Effector memory CD8-positive, alpha-beta T cell (primary cell): Measurements from ENCODE around the gene TTC28.

ENCODE experiments used
- ATAC-seq: fragments of 150-1000 bp; cut with Tn5 transposase; replicated peaks from 2 replicates; pipeline ENCODE4 v1.10.0; 2021; ENCODE audit warnings: mild to moderate bottlenecking, moderate library complexity
- DNase-seq, 3 experiments: peaks; one replicate each; pipeline ENCODE4 v3.0.0; 2021
- H3K27ac Mint-ChIP-seq, 2 donors: one replicate each; pipeline ENCODE4 v1.8.0; 2022; ENCODE audit warnings: mild to moderate bottlenecking in 2 of 2, mixed read lengths in 2 of 2, moderate library complexity in 2 of 2
- H3K27me3 Mint-ChIP-seq, 2 donors: one replicate each; pipeline ENCODE4 v1.8.0; 2022; ENCODE audit warnings: mixed read lengths in 2 of 2
- H3K36me3 Mint-ChIP-seq: one replicate; pipeline ENCODE4 v1.8.0; 2022; ENCODE audit warnings: mild to moderate bottlenecking, moderate library complexity, mixed read lengths; ENCODE audit not compliant: insufficient read depth
- H3K4me1 Mint-ChIP-seq, 2 donors: one replicate each; pipeline ENCODE4 v1.8.0; 2022; ENCODE audit warnings: low read depth in 2 of 2, mixed read lengths in 2 of 2
- H3K4me3 Mint-ChIP-seq, 2 donors: one replicate each; pipeline ENCODE4 v1.8.0; 2022; ENCODE audit warnings: mild to moderate bottlenecking in 2 of 2, mixed read lengths in 2 of 2, moderate library complexity in 2 of 2
- H3K9me3 Mint-ChIP-seq, 2 donors: one replicate each; pipeline ENCODE4 v1.8.0; 2022; ENCODE audit warnings: mixed read lengths in 2 of 2

Gene TTC28

DNA sequence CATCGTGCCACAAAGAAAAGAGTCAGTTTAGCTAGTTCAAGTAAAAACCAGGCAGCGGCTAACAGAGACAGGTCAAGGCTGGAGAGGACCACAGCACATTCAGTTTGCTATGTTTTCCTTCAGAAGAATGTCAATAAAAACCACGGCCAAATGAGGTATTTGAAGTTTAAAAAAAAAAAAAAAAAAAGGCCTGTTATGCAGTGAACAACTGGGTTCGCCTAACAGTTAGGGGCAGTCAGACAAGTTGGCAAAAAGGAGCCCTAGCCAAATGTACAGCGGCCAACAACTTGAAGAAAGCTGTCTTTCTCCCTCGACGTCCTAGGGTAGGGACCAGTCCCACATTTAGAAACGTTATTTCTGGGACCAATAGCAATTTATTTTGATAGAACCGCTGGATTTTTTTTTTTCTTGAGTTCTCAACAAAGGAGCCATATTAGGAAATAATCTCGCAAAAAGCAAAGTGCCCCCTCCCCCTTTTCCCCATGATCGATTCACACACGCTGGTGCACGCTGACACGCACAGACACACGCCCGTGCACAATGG is 237.8 kb downstream of the TTC28 start:
- Mint-ChIP-seq H3K36me3 (no peaks in the 10 kb centered on the region), H3K27me3 (peaks cover 56 to 66% of the 10 kb centered on the region in 2 donors), H3K27ac (no peak overlapping the region), H3K4me3 (peak overlapping the region; percentile 61 to 64), H3K4me1 (peaks cover 3 to 6% of the 10 kb centered on the region in 2 donors), H3K9me3 (no peaks in the 10 kb centered on the region)
- no peak for DNase-seq
- ATAC-seq, result no peak

DNA sequence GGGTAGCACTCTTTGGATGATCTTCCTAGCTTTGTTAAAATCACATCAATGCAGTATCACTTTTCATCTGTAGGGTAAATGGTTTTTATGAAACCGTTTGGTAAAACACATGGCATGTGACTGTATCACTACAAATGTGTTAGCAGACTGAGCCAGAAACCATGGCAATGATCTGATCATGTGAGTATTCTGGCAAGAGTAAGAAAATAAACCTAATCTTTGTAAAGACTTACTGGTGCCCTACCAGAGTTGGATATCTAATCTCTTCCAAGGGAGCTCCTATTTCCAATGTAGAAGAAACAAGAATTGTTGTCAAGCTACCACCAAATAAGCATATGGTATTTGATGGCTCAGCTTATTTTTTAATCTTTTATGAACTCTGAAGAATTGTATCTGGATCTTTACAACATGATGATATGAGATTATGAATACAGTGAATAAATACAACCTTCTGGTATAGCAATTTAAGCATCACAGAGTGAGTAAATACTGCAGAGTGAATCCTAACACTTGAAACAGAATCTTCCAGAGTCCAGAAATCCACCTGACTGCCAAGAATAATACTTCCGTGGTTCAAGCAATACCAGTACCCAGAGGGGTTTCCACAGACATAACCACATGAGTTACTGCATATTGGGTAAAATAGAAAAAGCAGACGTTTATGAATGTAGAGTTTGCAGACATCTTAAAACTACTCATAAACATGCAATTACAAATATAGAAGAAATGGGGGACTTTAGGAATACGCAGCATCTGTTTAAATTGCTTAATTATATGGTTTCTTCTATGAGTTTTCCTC is 238.8 kb downstream of the TTC28 start:
- Mint-ChIP-seq H3K4me3 (no peak overlapping the region), H3K9me3 (no peaks in the 10 kb centered on the region), H3K36me3 (no peaks in the 10 kb centered on the region), H3K27me3 (peaks cover 46 to 56% of the 10 kb centered on the region in 2 donors), H3K27ac (no peak overlapping the region), H3K4me1 (peaks cover 3 to 6% of the 10 kb centered on the region in 2 donors)
- ATAC-seq (no peak), DNase-seq (no peak)

DNA sequence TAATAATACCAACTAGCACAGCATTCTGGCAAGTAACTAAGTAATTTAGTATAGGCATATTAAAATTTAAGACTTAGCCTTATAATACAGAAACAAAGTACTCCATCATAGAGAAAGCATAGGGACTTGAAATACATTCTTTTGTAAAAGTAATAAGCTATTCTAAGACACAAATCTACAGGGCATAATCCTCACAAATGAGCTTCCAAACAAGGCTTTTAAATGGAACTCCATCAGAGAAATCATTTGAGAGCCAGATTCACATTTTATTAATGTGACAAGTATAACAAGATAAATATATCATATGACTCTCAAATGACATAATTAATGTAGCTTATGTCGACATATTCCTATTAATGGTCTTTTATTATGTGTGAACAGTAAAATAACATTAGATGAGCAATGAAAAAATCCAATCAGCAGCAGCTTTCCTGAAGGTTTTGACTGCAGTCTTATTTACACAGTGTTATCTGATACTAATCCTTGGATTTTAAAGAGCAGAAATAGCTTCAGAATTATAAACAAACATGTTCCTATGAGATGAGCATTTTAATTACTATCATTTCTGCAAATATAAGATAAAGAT is 241.4 kb downstream of the TTC28 start:
- ATAC-seq (no peak), DNase-seq (no peak)
- no peaks in the 10 kb centered on the region for H3K36me3 Mint-ChIP-seq
- peaks cover 3 to 6% of the 10 kb centered on the region in 2 donors for H3K4me1 Mint-ChIP-seq
- H3K4me3 Mint-ChIP-seq, result no peak overlapping the region
- no peaks in the 10 kb centered on the region for H3K9me3 Mint-ChIP-seq
- H3K27ac Mint-ChIP-seq, result no peak overlapping the region
- H3K27me3 Mint-ChIP-seq, result peaks cover 35 to 47% of the 10 kb centered on the region in 2 donors

DNA sequence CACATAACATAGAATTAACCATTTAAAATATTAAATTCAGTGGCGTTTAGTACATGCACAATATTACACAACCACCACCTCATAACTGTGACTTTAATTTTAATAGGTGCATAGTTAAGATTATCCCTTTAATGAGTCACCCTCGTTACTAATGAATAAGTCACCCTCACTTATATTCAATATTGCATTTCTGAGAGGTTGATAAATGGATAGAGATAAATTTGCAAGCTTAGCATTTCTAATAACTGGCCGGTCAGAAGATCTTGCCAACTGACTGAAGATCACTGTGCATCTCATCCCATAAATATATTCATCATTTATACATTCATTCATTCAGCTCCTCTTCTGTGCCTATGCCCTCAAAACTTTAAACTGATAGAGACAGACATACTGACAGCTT is 243.7 kb downstream of the TTC28 start:
- Mint-ChIP-seq H3K9me3 (no peaks in the 10 kb centered on the region), H3K4me3 (no peak overlapping the region), H3K27me3 (peaks cover 25 to 27% of the 10 kb centered on the region in 2 donors), H3K4me1 (no peaks in the 10 kb centered on the region), H3K36me3 (no peaks in the 10 kb centered on the region), H3K27ac (no peak overlapping the region)
- ATAC-seq, result no peak
- no peak for DNase-seq

DNA sequence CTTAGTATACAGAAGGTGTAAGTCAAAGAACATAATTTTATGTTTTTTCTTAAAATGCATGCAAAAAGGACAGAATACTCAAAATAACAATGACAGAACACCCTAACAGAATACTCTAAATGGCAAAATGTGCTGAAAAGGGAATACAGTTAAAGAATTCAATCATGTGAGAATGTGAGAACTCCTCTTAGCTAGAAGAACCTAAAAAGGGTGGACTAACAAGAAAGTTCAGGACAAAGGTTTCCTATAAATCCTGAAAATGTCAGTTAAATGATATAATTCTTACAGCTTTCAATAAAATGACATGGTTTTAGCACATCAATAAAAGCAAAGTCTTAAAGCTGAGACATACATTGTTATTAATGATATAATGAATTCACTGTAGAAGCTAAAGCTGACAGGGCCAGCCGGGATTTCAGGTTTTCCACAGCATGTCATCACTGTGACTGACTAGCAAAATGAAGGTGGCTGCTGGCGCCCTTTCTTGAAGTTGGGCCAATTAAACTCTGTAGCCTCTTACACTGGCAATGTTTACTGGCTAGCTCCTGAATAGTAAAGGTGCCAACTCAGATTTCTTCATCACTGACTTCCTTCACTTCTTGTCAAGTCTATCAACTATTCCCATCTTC is 244.4 kb downstream of the TTC28 start:
- Mint-ChIP-seq H3K36me3 (no peaks in the 10 kb centered on the region), H3K9me3 (no peaks in the 10 kb centered on the region), H3K27ac (no peak overlapping the region), H3K4me3 (no peak overlapping the region), H3K27me3 (peaks cover 23 to 25% of the 10 kb centered on the region in 2 donors), H3K4me1 (no peaks in the 10 kb centered on the region)
- DNase-seq (no peak), ATAC-seq (no peak)

DNA sequence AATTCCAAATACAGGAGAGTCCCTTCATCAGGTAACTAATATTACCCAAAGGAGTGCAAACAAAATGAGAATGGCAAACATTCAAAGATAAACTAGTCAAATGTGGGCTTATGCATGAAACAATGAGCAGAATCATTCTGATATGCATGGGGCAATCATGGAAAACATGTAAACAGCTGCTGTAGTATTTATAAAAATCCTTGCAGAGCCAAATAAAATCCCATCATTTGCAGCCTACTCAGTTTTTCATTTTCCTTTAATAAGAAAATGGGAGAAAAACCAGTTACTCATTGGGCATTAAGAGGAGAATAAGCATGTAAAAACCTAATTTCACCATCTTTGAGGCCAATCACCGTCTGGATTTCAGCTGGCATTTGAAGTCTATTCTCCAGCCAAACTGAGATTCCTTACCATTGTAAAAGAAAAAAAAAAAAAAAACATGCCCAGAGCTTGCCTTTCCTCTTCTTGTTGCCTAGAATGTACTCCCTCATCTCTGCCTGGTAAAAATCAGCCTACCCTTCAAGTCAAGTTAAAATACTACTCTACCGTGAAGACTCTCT is 249.1 kb downstream of the TTC28 start:
- DNase-seq (no peak), ATAC-seq (no peak)
- Mint-ChIP-seq H3K27me3 (peaks cover 9 to 25% of the 10 kb centered on the region in 2 donors), H3K4me1 (no peaks in the 10 kb centered on the region), H3K9me3 (no peaks in the 10 kb centered on the region), H3K27ac (no peak overlapping the region), H3K36me3 (no peaks in the 10 kb centered on the region), H3K4me3 (no peak overlapping the region)

DNA sequence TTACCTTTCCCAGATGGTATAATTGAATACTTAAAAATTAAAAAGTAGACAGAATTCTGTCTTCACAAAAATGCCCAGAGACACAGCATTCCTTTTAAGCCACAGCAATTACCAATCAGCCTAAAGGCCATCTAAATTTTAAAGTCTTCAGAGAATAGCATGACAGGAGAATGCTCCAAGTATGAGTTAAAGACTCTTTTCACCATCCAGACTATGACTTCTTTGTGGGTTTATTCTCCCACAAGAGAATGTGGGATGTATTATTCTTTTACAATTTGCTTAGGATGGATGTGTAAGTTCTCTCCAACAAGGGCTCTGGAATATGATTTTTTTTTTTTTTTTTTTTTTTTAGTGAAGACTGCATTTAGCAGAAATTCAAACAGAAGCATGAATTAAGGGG is 249.9 kb downstream of the TTC28 start:
- Mint-ChIP-seq H3K27me3 (peaks cover 6 to 23% of the 10 kb centered on the region in 2 donors), H3K9me3 (no peaks in the 10 kb centered on the region), H3K4me3 (no peak overlapping the region), H3K27ac (no peak overlapping the region), H3K36me3 (no peaks in the 10 kb centered on the region), H3K4me1 (no peaks in the 10 kb centered on the region)
- DNase-seq (no peak), ATAC-seq (no peak)

DNA sequence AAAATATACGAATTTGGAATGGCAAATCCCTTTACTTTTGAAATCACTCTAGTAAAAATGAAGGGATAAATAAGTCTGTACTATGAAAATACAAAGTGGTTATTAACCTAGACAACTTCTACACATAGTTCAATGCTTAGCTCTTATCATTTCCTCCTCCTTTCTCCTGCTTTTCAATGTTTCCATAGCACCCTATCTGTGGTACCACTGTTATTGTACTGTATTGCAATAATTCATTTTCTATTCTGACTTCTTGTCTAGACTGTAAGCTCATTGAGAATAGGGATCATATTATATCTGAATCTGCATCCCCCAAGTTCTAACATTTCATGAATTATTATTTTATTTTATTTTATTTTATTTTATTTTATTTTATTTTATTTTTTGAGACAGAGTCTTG is 251.4 kb downstream of the TTC28 start:
- Mint-ChIP-seq H3K27ac (no peak overlapping the region), H3K4me3 (no peak overlapping the region), H3K36me3 (no peaks in the 10 kb centered on the region), H3K27me3 (peaks cover 0 to 22% of the 10 kb centered on the region in 2 donors), H3K4me1 (no peaks in the 10 kb centered on the region), H3K9me3 (no peaks in the 10 kb centered on the region)
- DNase-seq (no peak), ATAC-seq (no peak)

DNA sequence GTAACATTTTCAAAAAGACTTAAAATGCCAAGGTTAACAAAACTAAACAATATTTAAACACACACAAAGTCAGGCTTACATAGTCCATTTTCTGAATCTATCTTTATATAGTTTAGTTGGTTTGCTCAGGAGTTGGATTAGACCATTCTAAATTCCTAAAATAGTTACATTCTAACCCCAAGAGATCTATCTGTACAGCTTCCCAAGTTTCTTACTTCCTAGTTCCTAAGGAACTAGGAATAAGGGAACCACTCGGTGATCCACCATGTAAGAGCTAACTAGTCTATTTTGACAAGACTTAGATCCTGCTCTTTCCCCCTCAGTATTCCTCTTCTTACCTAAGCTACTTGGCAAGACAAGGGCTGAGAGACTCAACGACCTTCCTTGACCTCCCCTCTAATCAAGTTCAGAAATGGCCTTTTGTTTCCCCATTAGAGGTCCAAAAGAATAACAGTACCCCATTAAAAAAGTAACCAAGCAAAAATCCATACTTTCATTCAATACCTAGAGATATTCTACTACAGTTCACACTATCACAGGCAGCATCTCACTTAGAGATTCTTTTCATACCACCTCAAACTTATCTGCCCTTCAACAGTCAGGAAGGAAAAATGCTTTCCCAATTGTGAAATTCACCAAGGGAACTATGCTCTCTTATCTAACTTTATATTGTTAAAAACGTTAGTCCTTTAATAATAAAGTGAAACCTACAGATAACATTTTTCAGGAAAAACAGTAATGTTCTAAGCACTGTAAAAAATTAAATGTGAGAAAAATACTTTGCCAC is 253.1 kb downstream of the TTC28 start:
- no peak for ATAC-seq

DNA sequence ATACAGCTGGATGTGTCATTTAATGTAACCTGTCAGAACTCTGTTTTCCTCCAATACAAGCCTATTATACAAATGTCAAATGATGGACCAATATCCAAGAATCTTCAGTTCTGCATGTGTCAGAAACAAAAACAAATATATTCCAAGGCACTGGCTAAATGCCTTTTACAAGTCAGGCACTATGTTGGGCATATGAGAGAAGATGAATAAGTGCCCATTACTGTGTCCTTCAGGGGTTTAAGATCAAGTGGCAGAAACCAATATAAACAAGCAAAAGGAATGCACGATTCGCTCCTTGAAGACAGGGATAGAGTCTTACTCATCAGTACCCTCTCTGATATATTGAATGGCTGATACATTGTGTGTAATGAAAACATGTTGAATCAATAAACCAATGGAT is 254.4 kb downstream of the TTC28 start:
- Mint-ChIP-seq H3K4me1 (no peaks in the 10 kb centered on the region), H3K36me3 (no peaks in the 10 kb centered on the region), H3K9me3 (no peaks in the 10 kb centered on the region), H3K27ac (no peak overlapping the region), H3K27me3 (peaks cover 0 to 11% of the 10 kb centered on the region in 2 donors), H3K4me3 (no peak overlapping the region)
- ATAC-seq (no peak), DNase-seq (no peak)

More for the DNA sequence above, 253.1 kb downstream of the TTC28 start:
- Mint-ChIP-seq H3K27ac (no peak overlapping the region), H3K9me3 (no peaks in the 10 kb centered on the region), H3K36me3 (no peaks in the 10 kb centered on the region), H3K4me3 (no peak overlapping the region), H3K4me1 (no peaks in the 10 kb centered on the region), H3K27me3 (peaks cover 0 to 17% of the 10 kb centered on the region in 2 donors)
- no peak for DNase-seq

DNA sequence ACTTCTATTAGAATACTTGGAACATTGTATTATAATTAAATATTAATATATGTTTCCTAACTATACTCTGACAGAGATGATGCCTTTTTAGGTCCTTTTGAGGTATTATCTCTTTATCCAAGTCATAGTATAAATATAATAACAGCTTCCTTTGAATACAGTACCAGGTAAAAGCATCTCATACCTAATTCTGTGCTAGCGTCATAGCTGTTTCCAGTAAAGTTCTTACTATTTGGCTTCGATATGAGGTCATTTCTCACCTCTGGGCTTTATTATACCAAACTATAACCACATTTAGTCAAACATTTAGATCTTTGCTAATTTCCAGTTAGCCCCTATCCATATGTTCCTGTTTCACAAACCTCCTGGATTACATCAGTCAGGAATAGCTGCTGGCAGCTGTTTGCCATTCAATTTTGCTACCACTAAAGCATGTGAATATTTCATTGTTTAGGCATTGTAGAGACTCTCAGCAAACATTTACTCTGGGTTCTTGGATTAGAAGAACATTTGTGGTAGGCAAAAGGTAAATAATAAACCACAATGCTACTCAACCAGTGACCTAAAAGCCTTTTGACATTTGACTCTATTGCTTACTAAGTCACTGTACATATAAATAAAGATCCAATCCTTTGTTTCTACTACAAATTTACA is 255.1 kb downstream of the TTC28 start:
- DNase-seq (no peak), ATAC-seq (no peak)
- Mint-ChIP-seq H3K4me1 (no peaks in the 10 kb centered on the region), H3K9me3 (no peaks in the 10 kb centered on the region), H3K27me3 (peaks cover 0 to 11% of the 10 kb centered on the region in 2 donors), H3K36me3 (no peaks in the 10 kb centered on the region), H3K27ac (no peak overlapping the region), H3K4me3 (no peak overlapping the region)

DNA sequence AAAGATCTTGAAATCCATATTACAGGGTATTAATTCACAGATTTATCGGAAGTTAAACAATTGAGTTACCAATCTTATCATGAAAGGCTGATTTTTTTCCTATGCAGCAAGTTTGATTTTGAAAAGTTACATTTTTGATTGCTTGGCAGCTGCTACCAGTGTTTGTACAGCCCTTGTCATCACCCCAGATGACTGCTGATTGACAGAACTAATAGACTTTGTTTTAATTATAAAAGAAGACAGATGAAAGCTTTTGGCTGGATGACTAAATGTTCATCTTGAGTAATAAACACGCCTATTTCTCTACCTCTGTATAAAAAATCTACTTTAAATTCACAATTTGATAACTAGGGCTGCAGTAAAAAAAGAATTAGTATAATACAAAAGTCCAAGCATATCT is 259.7 kb downstream of the TTC28 start:
- Mint-ChIP-seq H3K27me3 (peaks cover 9 to 18% of the 10 kb centered on the region in 2 donors), H3K36me3 (no peaks in the 10 kb centered on the region), H3K9me3 (no peaks in the 10 kb centered on the region), H3K4me1 (no peaks in the 10 kb centered on the region), H3K27ac (no peak overlapping the region), H3K4me3 (no peak overlapping the region)
- DNase-seq (no peak), ATAC-seq (no peak)
